Neutrophil (primary cell): ENCODE data around the gene TSEN34.

Source experiments
- H3K27ac ChIP-seq: fragments of 200-600 bp; sonication (generic); 2 replicates; pipeline ENCODE4 v1.5.1; 2016; ENCODE audit warnings: mild to moderate bottlenecking, moderate library complexity
- H3K27me3 ChIP-seq: fragments of 200-600 bp; sonication (generic); 2 replicates; pipeline ENCODE4 v1.6.0; 2016; ENCODE audit warnings: mild to moderate bottlenecking
- H3K36me3 ChIP-seq: fragments of 200-600 bp; sonication (generic); 2 replicates; pipeline ENCODE4 v1.5.1; 2017
- H3K4me1 ChIP-seq, 2 experiments: fragments of 200-600 bp in 1 of 2; sonication (generic) in 1 of 2; 1 replicate in 1 of 2; 2 replicates in 1 of 2; pipeline versions ENCODE4 v1.5.1 to v1.6.1; 2013 to 2016; ENCODE audit warnings: low read depth in 1 of 2, low read length in 1 of 2, mild to moderate bottlenecking in 1 of 2, moderate library complexity in 1 of 2; ENCODE audit not compliant: control insufficient read depth in 1 of 2, insufficient read depth in 1 of 2
- H3K4me3 ChIP-seq, 2 experiments: fragments of 200-600 bp in 1 of 2; sonication (generic) in 1 of 2; 1 replicate in 1 of 2; 2 replicates in 1 of 2; pipeline ENCODE4 v1.5.1; 2013 to 2016; ENCODE audit warnings: low read depth in 1 of 2, low read length in 1 of 2, mild to moderate bottlenecking in 1 of 2, moderate library complexity in 1 of 2
- H3K9me3 ChIP-seq: fragments of 200-600 bp; sonication (generic); 2 replicates; pipeline ENCODE4 v1.5.1; 2016
- TF ChIP-seq, protein P1 (sequence below): fragments of 200-600 bp; sonication (generic); IDR thresholded peaks from 2 replicates; pipeline ENCODE4 v1.5.1; 2016; ENCODE audit warnings: antibody characterized with exemption

The TSEN34 gene

GRCh38 chr19:54158812-54159351 lies 32.2 kb upstream of the TSEN34 start:
- TF ChIP-seq, protein P1, sequence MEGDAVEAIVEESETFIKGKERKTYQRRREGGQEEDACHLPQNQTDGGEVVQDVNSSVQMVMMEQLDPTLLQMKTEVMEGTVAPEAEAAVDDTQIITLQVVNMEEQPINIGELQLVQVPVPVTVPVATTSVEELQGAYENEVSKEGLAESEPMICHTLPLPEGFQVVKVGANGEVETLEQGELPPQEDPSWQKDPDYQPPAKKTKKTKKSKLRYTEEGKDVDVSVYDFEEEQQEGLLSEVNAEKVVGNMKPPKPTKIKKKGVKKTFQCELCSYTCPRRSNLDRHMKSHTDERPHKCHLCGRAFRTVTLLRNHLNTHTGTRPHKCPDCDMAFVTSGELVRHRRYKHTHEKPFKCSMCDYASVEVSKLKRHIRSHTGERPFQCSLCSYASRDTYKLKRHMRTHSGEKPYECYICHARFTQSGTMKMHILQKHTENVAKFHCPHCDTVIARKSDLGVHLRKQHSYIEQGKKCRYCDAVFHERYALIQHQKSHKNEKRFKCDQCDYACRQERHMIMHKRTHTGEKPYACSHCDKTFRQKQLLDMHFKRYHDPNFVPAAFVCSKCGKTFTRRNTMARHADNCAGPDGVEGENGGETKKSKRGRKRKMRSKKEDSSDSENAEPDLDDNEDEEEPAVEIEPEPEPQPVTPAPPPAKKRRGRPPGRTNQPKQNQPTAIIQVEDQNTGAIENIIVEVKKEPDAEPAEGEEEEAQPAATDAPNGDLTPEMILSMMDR: no peak
- peaks cover 44% of the 10 kb centered on the region for H3K36me3 ChIP-seq
- peak overlapping the region; percentile 95 for H3K27ac ChIP-seq
- H3K27me3 ChIP-seq: no peaks in the 10 kb centered on the region
- peaks cover 49 to 52% of the 10 kb centered on the region in 2 experiments for H3K4me1 ChIP-seq
- H3K4me3 ChIP-seq: peak overlapping the region; percentile 82 to 91
- H3K9me3 ChIP-seq: no peaks in the 10 kb centered on the region

GRCh38 chr19:54159352-54160181 lies 31.5 kb upstream of the TSEN34 start, which contains the start of gene LENG1:
LENG1 (minus strand) TSS chr19:54159721; CDS start chr19:54159695, 26 bp downstream.
- H3K4me3 ChIP-seq: peak within 1 kb of the TSS; percentile 82 to 91
- H3K27ac ChIP-seq: peak within 1 kb of the TSS; percentile 95
- TF ChIP-seq, protein P1: peak; percentile 62
- peaks cover 56 to 59% of the 10 kb centered on the region in 2 experiments for H3K4me1 ChIP-seq
- H3K36me3 ChIP-seq: peaks cover 37% of the 10 kb centered on the region
- peaks cover 6% of the 10 kb centered on the region for H3K27me3 ChIP-seq
- H3K9me3 ChIP-seq: no peaks in the 10 kb centered on the region

GRCh38 chr19:54160182-54160811 lies 30.8 kb upstream of the TSEN34 start:
- H3K36me3 ChIP-seq: peaks cover 30% of the 10 kb centered on the region
- H3K4me3 ChIP-seq: peak overlapping the region; percentile 60 to 91
- H3K4me1 ChIP-seq: peaks cover 61 to 63% of the 10 kb centered on the region in 2 experiments
- peaks cover 13% of the 10 kb centered on the region for H3K27me3 ChIP-seq
- H3K9me3 ChIP-seq: no peaks in the 10 kb centered on the region
- peak overlapping the region; percentile 95 for H3K27ac ChIP-seq
- TF ChIP-seq, protein P1: no peak

GRCh38 chr19:54160854-54161253 lies 30.3 kb upstream of the TSEN34 start:
- Histone ChIP-seq H3K9me3 (no peaks in the 10 kb centered on the region), H3K4me3 (peak overlapping the region in 1 of 2 experiments; percentile 60), H3K36me3 (peaks cover 24% of the 10 kb centered on the region), H3K27ac (peak overlapping the region; percentile 95), H3K27me3 (peaks cover 19% of the 10 kb centered on the region), H3K4me1 (peaks cover 61 to 64% of the 10 kb centered on the region in 2 experiments)
- TF ChIP-seq, protein P1: no peak

GRCh38 chr19:54162241-54162805 lies 28.8 kb upstream of the TSEN34 start:
- H3K27me3 ChIP-seq: peaks cover 20% of the 10 kb centered on the region
- peak overlapping the region; percentile 68 for H3K27ac ChIP-seq
- TF ChIP-seq, protein P1: peak; percentile 34
- H3K9me3 ChIP-seq: no peaks in the 10 kb centered on the region
- peak overlapping the region; percentile 49 to 67 for H3K4me3 ChIP-seq
- peaks cover 70 to 74% of the 10 kb centered on the region in 2 experiments for H3K4me1 ChIP-seq
- H3K36me3 ChIP-seq: peaks cover 9% of the 10 kb centered on the region
